Ectodermal cell (in vitro differentiated cells): ENCODE measurements around the gene TMEM97.
"Not testable (repeated sequence)": the region's sequence is repeated elsewhere in the genome, so short reads cannot be mapped to it uniquely, and the experiment has no call there.

Experiments used
- H3K27ac ChIP-seq: 2 replicates; pipeline ENCODE4 v1.7.0; 2013; ENCODE audit warnings: mild to moderate bottlenecking, low read depth, low read length; ENCODE audit not compliant: insufficient read depth, poor library complexity, severe bottlenecking
- H3K27me3 ChIP-seq: 2 replicates; pipeline ENCODE4 v1.7.0; 2013; ENCODE audit warnings: mild to moderate bottlenecking, low read length; ENCODE audit not compliant: insufficient read depth, control insufficient read depth, poor library complexity, severe bottlenecking
- H3K36me3 ChIP-seq: one replicate; pipeline ENCODE4 v1.7.0; 2013; ENCODE audit warnings: low read length; ENCODE audit not compliant: control insufficient read depth, insufficient read depth
- H3K4me1 ChIP-seq: one replicate; pipeline ENCODE4 v1.7.0; 2013; ENCODE audit warnings: low read length; ENCODE audit not compliant: control insufficient read depth, insufficient read depth
- H3K4me3 ChIP-seq: 2 replicates; pipeline ENCODE4 v1.7.0; 2013; ENCODE audit warnings: low read depth, low read length, control low read depth; ENCODE audit not compliant: insufficient read depth
- H3K9me3 ChIP-seq: 2 replicates; pipeline ENCODE4 v1.7.0; 2013; ENCODE audit warnings: mild to moderate bottlenecking, low read length, moderate library complexity; ENCODE audit not compliant: control insufficient read depth
- WGBS, 2 experiments: methylation state at CpG; one replicate each; pipeline ENCODE4 v1.1.7; 2013; ENCODE audit warnings: missing lambda C conversion rate in 2 of 2; 5-methylcytosine and 5-hydroxymethylcytosine counted together

Gene TMEM97

GRCh38 chr17:28335959-28336871 is 17.2 kb downstream of the TMEM97 start:
- Histone ChIP-seq H3K4me1 (peaks cover 12% of the 10 kb centered on the region), H3K4me3 (peak overlapping the region; percentile 98), H3K9me3 (no peaks in the 10 kb centered on the region), H3K27ac (peak overlapping the region; percentile 94), H3K36me3 (no peaks in the 10 kb centered on the region), H3K27me3 (no peaks in the 10 kb centered on the region)
- 3 to 5% methylated on average over 29 of the region's 29 CpGs for WGBS, 2 experiments

GRCh38 chr17:28338056-28338768 is 19.2 kb downstream of the TMEM97 start:
- Histone ChIP-seq H3K27me3 (no peaks in the 10 kb centered on the region), H3K36me3 (peaks cover 16% of the 10 kb centered on the region), H3K4me1 (peaks cover 12% of the 10 kb centered on the region), H3K27ac (no peak overlapping the region), H3K9me3 (no peaks in the 10 kb centered on the region), H3K4me3 (no peak overlapping the region)
- WGBS, 2 experiments = 87 to 92% methylated on average over 5 of the region's 5 CpGs

- H3K36me3 ChIP-seq = peaks cover 20% of the 10 kb centered on the region
- peaks cover 12% of the 10 kb centered on the region for H3K4me1 ChIP-seq
- H3K27ac ChIP-seq, H3K4me3 ChIP-seq, H3K9me3 ChIP-seq, H3K27me3 ChIP-seq: not testable (repeated sequence)
- WGBS, 2 experiments = 94 to 96% methylated on average over 8 of the region's 8 CpGs
Observed at GRCh38 chr17:28338769-28339212, 19.8 kb downstream of the TMEM97 start.

- WGBS, 2 experiments = 95% methylated on average over 15 of the region's 15 CpGs
- no peaks in the 10 kb centered on the region for H3K9me3 ChIP-seq
Observed at GRCh38 chr17:28339431-28339830, 20.4 kb downstream of the TMEM97 start.

GRCh38 chr17:28340374-28340773 is 21.4 kb downstream of the TMEM97 start:
- Histone ChIP-seq H3K36me3 (peaks cover 29% of the 10 kb centered on the region), H3K27ac (no peak overlapping the region), H3K4me3 (no peak overlapping the region), H3K9me3 (no peaks in the 10 kb centered on the region), H3K4me1 (peaks cover 7% of the 10 kb centered on the region), H3K27me3 (no peaks in the 10 kb centered on the region)
- WGBS, 2 experiments = 94 to 95% methylated on average over 6 of the region's 6 CpGs

More at GRCh38 chr17:28339431-28339830, 20.4 kb downstream of the TMEM97 start:
- H3K36me3 ChIP-seq = peaks cover 22% of the 10 kb centered on the region
- H3K4me3 ChIP-seq = no peak overlapping the region
- H3K27me3 ChIP-seq = no peaks in the 10 kb centered on the region
- no peak overlapping the region for H3K27ac ChIP-seq
- H3K4me1 ChIP-seq = peaks cover 10% of the 10 kb centered on the region

- no peak overlapping the region for H3K27ac ChIP-seq
- no peaks in the 10 kb centered on the region for H3K9me3 ChIP-seq
- peaks cover 11% of the 10 kb centered on the region for H3K4me1 ChIP-seq
- H3K4me3 ChIP-seq = no peak overlapping the region
- WGBS, 2 experiments = 95% methylated on average over 11 of the region's 11 CpGs
- peaks cover 35% of the 10 kb centered on the region for H3K36me3 ChIP-seq
- no peaks in the 10 kb centered on the region for H3K27me3 ChIP-seq
Observed at GRCh38 chr17:28341516-28341915, 22.5 kb downstream of the TMEM97 start.

GRCh38 chr17:28342313-28342712 is 23.3 kb downstream of the TMEM97 start:
- Histone ChIP-seq H3K4me3 (no peak overlapping the region), H3K27me3 (no peaks in the 10 kb centered on the region), H3K4me1 (peaks cover 4% of the 10 kb centered on the region), H3K27ac (no peak overlapping the region), H3K36me3 (peaks cover 35% of the 10 kb centered on the region), H3K9me3 (no peaks in the 10 kb centered on the region)
- WGBS, 2 experiments = 96% methylated on average over 14 of the region's 14 CpGs

- H3K36me3 ChIP-seq = peaks cover 35% of the 10 kb centered on the region
- H3K4me1 ChIP-seq = peaks cover 4% of the 10 kb centered on the region
- H3K27ac ChIP-seq = no peak overlapping the region
- whole genome bisulfite sequencing, 2 experiments = 92 to 97% methylated on average over 10 of the region's 10 CpGs
- H3K27me3 ChIP-seq = no peaks in the 10 kb centered on the region
- no peaks in the 10 kb centered on the region for H3K9me3 ChIP-seq
- H3K4me3 ChIP-seq = no peak overlapping the region
Observed at GRCh38 chr17:28343491-28343932, 24.5 kb downstream of the TMEM97 start.

- Histone ChIP-seq H3K27me3 (no peaks in the 10 kb centered on the region), H3K36me3 (peaks cover 35% of the 10 kb centered on the region)
- WGBS, 2 experiments = 95 to 96% methylated on average over 9 of the region's 9 CpGs
Observed at GRCh38 chr17:28344011-28344410, 25.0 kb downstream of the TMEM97 start.

GRCh38 chr17:28344435-28344901 is 25.5 kb downstream of the TMEM97 start:
- WGBS, 2 experiments = 94% methylated on average over 19 of the region's 19 CpGs
- Histone ChIP-seq H3K4me3 (no peak overlapping the region), H3K36me3 (peaks cover 35% of the 10 kb centered on the region), H3K27ac (no peak overlapping the region), H3K4me1 (peaks cover 4% of the 10 kb centered on the region), H3K9me3 (no peaks in the 10 kb centered on the region), H3K27me3 (no peaks in the 10 kb centered on the region)

More at GRCh38 chr17:28344011-28344410, 25.0 kb downstream of the TMEM97 start:
- peaks cover 4% of the 10 kb centered on the region for H3K4me1 ChIP-seq
- H3K9me3 ChIP-seq = no peaks in the 10 kb centered on the region
- no peak overlapping the region for H3K4me3 ChIP-seq
- H3K27ac ChIP-seq = no peak overlapping the region
